Rectal smooth muscle tissue (tissue), 1 donor: ENCODE data around the gene NOL8.
A peak's percentile ranks its signal among the peaks of the same experiment; 100 is the strongest.

Experiments
- H3K27ac ChIP-seq: one replicate; pipeline ENCODE4 v1.7.0; 2013; ENCODE audit warnings: low read depth, low read length, inconsistent platforms
- H3K27me3 ChIP-seq: one replicate; pipeline ENCODE4 v1.7.0; 2013; ENCODE audit warnings: low read length; ENCODE audit not compliant: control insufficient read depth, insufficient read depth
- H3K36me3 ChIP-seq: one replicate; pipeline ENCODE4 v1.7.0; 2013; ENCODE audit warnings: low read length; ENCODE audit not compliant: control insufficient read depth, insufficient read depth
- H3K4me1 ChIP-seq: one replicate; pipeline ENCODE4 v1.7.0; 2013; ENCODE audit warnings: low read length; ENCODE audit not compliant: control insufficient read depth, insufficient read depth
- H3K4me3 ChIP-seq: one replicate; pipeline ENCODE4 v1.7.0; 2013; ENCODE audit warnings: low read length
- H3K9ac ChIP-seq: one replicate; pipeline ENCODE4 v1.7.0; 2013; ENCODE audit warnings: low read length

The NOL8 gene

DNA sequence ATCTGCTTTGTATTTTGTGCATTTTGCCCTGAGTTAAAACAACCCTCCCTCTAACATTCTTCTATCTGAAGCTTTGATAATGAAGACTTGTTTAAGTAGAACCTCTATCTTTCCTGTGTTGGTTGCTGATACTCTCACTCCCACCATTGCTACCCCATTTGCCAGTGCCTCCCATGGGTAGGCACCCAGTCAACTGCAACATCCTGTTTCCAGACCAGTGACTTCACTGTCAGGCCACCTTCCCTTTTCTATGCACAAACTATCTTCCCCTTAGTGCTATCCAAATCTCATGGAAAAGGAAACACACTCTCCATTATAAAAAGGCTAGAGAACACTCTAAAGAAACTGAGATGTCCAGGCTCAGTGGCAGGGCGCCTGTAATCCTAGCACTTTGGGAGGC lies 26.0 kb downstream of the NOL8 start:
- H3K9ac ChIP-seq = no peak overlapping the region
- H3K4me1 ChIP-seq = peaks cover 6% of the 10 kb centered on the region
- H3K36me3 ChIP-seq = peaks cover 12% of the 10 kb centered on the region
- no peaks in the 10 kb centered on the region for H3K27me3 ChIP-seq
- no peak overlapping the region for H3K4me3 ChIP-seq
- no peak overlapping the region for H3K27ac ChIP-seq

GRCh38 chr9:92298036-92298435 lies 27.1 kb downstream of the NOL8 start:
- no peak overlapping the region for H3K4me3 ChIP-seq
- peaks cover 12% of the 10 kb centered on the region for H3K36me3 ChIP-seq
- no peak overlapping the region for H3K27ac ChIP-seq
- H3K4me1 ChIP-seq = peaks cover 8% of the 10 kb centered on the region
- no peaks in the 10 kb centered on the region for H3K27me3 ChIP-seq
- H3K9ac ChIP-seq = no peak overlapping the region

DNA sequence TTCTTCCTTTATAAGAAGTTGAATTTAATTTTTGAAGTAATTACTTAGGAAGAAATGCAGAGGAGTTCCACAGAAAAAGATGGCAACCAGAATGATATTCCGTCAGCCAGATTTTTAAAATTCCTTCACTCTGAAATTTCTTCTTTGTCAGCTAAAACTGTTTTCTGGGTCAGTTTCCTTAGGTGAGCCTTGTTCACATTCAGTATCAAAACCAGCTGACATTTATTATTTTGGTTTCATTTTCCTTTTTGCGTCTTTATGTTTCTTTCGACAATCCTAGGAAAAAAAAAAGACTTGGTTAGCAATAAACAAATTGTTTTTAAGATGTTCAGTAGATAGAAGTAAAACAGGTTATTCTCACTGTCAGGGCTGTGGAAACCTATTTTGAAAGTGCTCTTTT lies 27.5 kb downstream of the NOL8 start:
- H3K4me3 ChIP-seq = no peak overlapping the region
- peaks cover 9% of the 10 kb centered on the region for H3K36me3 ChIP-seq
- H3K4me1 ChIP-seq = peaks cover 12% of the 10 kb centered on the region
- H3K27ac ChIP-seq = no peak overlapping the region
- no peaks in the 10 kb centered on the region for H3K27me3 ChIP-seq
- H3K9ac ChIP-seq = no peak overlapping the region

DNA sequence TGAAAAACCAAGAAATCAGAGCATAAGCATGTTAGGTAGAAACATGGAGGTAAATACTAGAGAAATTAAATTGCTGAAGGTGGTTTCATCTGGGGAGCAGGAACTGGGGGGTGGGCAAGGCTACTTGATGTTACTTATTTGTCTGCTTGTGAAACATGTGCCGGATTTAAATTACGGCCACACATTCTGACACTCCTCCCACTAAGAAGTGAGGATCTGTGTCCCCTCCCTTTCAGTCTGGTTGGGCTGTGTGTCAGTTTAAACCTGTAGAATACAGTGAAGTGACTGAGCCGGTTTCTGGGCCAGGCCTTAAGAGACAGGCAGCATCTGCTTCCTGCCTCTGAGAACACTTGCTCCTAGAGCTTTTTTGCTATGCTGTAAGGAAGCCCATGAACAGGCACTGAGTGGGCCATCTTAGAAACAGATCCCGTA lies 29.3 kb downstream of the NOL8 start:
- Histone ChIP-seq H3K4me1 (peaks cover 15% of the 10 kb centered on the region), H3K9ac (no peak overlapping the region), H3K4me3 (no peak overlapping the region), H3K27me3 (no peaks in the 10 kb centered on the region), H3K36me3 (peaks cover 3% of the 10 kb centered on the region), H3K27ac (no peak overlapping the region)

DNA sequence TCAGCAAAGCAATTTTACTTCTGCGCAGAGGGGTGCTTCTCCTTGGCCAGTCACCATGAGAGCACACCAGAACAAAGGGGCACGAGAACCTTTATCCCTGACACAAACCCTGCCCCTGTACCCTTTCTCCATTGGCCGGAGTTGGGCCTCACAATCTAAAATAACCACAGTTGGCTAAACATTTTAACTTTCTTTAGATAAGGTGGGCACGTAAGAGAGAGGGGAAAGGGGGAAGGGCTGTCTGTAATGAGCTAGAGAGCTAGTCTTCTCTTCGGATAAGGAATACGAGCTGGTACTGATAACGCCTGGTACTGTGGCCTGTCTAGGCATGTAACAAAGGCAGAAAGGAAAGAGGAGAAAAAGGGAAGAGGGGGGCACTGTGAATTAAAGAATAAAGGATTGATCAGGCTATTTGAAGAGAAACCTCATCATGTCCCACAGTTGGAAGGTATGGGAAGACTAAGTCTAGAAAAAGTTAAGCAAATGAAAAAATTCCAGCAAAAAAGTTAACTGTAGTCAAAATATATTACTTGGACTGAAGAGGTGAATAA lies 29.8 kb downstream of the NOL8 start:
- no peak overlapping the region for H3K27ac ChIP-seq

GRCh38 chr9:92294297-92294676 lies 30.9 kb downstream of the NOL8 start:
- peak overlapping the region; percentile 80 for H3K27ac ChIP-seq
- no peaks in the 10 kb centered on the region for H3K27me3 ChIP-seq
- peaks cover 15% of the 10 kb centered on the region for H3K4me1 ChIP-seq
- peak overlapping the region; percentile 97 for H3K4me3 ChIP-seq
- H3K36me3 ChIP-seq = peaks cover 2% of the 10 kb centered on the region
- H3K9ac ChIP-seq = peak overlapping the region; percentile 50

More for the DNA sequence above, 29.8 kb downstream of the NOL8 start:
- Histone ChIP-seq H3K27me3 (no peaks in the 10 kb centered on the region), H3K4me3 (no peak overlapping the region), H3K9ac (no peak overlapping the region), H3K36me3 (peaks cover 2% of the 10 kb centered on the region), H3K4me1 (peaks cover 15% of the 10 kb centered on the region)

DNA sequence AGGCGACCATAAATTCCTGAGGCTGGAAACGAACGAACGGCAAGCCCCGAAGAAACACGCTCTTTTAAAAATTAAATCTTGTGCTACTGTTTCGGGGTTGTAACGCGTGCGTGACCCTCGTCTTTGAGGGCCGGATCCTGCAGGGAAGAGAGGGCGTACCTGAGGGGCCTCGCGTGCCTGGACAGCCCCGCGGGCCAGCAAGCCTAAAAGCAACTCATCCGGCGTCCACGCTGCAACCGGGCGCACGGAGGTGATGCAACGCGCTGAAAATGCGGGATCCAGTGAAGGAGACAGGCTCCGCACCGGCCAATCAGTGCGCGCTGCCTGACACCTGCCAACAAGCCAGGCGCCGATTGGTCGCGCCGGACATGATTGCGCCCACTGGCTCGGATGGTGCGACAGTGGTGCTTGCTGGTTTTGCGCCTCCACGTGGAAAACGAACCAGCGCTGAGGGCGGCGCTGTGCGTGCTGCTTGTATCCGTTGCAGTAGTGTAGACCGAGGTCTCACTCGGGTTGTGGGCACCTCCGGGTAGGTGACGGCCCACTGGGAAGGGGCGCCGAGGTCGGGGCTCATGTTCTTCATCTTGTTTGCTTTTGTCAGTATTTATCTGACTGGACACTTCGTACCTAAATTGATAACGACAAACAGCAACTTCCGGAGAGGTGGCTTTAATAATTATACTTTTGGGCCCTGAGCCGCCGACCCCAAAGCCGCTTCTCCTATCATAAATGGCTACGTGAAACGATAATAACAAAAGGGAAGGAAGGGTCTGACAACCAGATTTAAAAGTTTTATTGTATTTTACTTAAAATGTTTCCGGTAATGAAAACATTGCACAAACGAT lies 31.5 kb downstream of the NOL8 start, which contains the start of gene IARS1:
TSS of gene IARS1 (minus strand) at position 246 of the 845 bp plus-strand sequence. CDS start 4,278 bp downstream, outside the sequence.
- Histone ChIP-seq H3K9ac (peak within 1 kb of the TSS; percentile 78), H3K4me1 (peaks cover 15% of the 10 kb centered on the region), H3K36me3 (peaks cover 2% of the 10 kb centered on the region), H3K27ac (peak within 1 kb of the TSS; percentile 80), H3K27me3 (no peaks in the 10 kb centered on the region), H3K4me3 (peak within 1 kb of the TSS; percentile 97)

DNA sequence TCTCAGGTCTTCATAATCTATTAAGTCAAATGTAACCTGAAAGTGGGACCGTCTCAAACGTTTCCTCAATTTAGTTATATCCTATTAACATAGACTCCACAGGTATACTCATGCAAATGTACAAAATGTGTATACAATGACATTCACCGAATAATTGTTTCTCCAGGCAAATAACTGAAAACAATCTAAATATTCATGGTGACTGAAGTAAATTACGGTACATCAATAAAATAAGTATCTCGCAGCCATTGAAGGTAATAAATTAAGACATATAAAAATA lies 32.1 kb downstream of the NOL8 start:
- Histone ChIP-seq H3K4me1 (peaks cover 15% of the 10 kb centered on the region), H3K27me3 (no peaks in the 10 kb centered on the region), H3K36me3 (peaks cover 6% of the 10 kb centered on the region), H3K9ac (no peak overlapping the region), H3K4me3 (peak overlapping the region; percentile 97), H3K27ac (peak overlapping the region; percentile 80)

- no peak overlapping the region for H3K9ac ChIP-seq
- H3K27ac ChIP-seq = peak overlapping the region; percentile 80
- peaks cover 8% of the 10 kb centered on the region for H3K36me3 ChIP-seq
- peaks cover 15% of the 10 kb centered on the region for H3K4me1 ChIP-seq
- peak overlapping the region; percentile 97 for H3K4me3 ChIP-seq
- no peaks in the 10 kb centered on the region for H3K27me3 ChIP-seq
These were observed 32.6 kb downstream of the NOL8 start for GRCh38 chr9:92292338-92293074.

- Histone ChIP-seq H3K27ac (no peak overlapping the region), H3K27me3 (no peaks in the 10 kb centered on the region), H3K9ac (no peak overlapping the region), H3K4me3 (no peak overlapping the region), H3K4me1 (peaks cover 15% of the 10 kb centered on the region), H3K36me3 (peaks cover 5% of the 10 kb centered on the region)
These were observed 33.6 kb downstream of the NOL8 start for GRCh38 chr9:92291577-92291976.

- no peak overlapping the region for H3K27ac ChIP-seq
- H3K4me3 ChIP-seq = no peak overlapping the region
- H3K36me3 ChIP-seq = peaks cover 5% of the 10 kb centered on the region
- no peaks in the 10 kb centered on the region for H3K27me3 ChIP-seq
- H3K9ac ChIP-seq = no peak overlapping the region
- H3K4me1 ChIP-seq = peaks cover 15% of the 10 kb centered on the region
These were observed 34.2 kb downstream of the NOL8 start for GRCh38 chr9:92290785-92291429.

GRCh38 chr9:92289708-92290390 lies 35.3 kb downstream of the NOL8 start:
- Histone ChIP-seq H3K4me1 (peaks cover 15% of the 10 kb centered on the region), H3K27ac (no peak overlapping the region), H3K4me3 (no peak overlapping the region), H3K9ac (no peak overlapping the region), H3K36me3 (peaks cover 8% of the 10 kb centered on the region), H3K27me3 (no peaks in the 10 kb centered on the region)
